Natural killer cell (primary cell): ENCODE results near the gene FAM168B. TPM values are rescaled to one million over a fixed set of nuclear protein-coding genes. Genes with fewer than 3 reads are reported as not detected.

Source experiments
- ATAC-seq, 3 donors: fragments of 150-1000 bp in 2 of 3; fragments of 200-7000 bp in 1 of 3; cut with Tn5 transposase; 1 replicate in 1 of 3; 2 replicates in 2 of 3; pipeline ENCODE4 v1.10.0; 2021; ENCODE audit warnings: mild to moderate bottlenecking in 2 of 3, moderate library complexity in 2 of 3
- DNase-seq, 2 donors: peaks; one replicate each; pipeline versions ENCODE4 v3.0.0 to v3.0.0-alpha.2; 2013 to 2021; ENCODE audit warnings: mixed read lengths in 1 of 2
- H3K27ac ChIP-seq: one replicate; pipeline ENCODE4 v1.5.1; 2013; ENCODE audit warnings: mild to moderate bottlenecking, low read length
- H3K27me3 ChIP-seq: one replicate; pipeline ENCODE4 v1.6.1; 2013; ENCODE audit warnings: low read length; ENCODE audit not compliant: control insufficient read depth, insufficient read depth
- H3K36me3 ChIP-seq: one replicate; pipeline ENCODE4 v1.6.1; 2013; ENCODE audit warnings: low read length; ENCODE audit not compliant: control insufficient read depth, insufficient read depth
- H3K4me1 ChIP-seq: one replicate; pipeline ENCODE4 v1.6.1; 2013; ENCODE audit warnings: low read length; ENCODE audit not compliant: control insufficient read depth, insufficient read depth
- H3K4me3 ChIP-seq: one replicate; pipeline ENCODE4 v1.5.1; 2013; ENCODE audit warnings: low read length
- H3K9me3 ChIP-seq: one replicate; pipeline ENCODE4 v1.6.1; 2013; ENCODE audit warnings: low read length; ENCODE audit not compliant: control insufficient read depth, insufficient read depth
- H3K27ac Mint-ChIP-seq, 2 donors: one replicate each; pipeline ENCODE4 v1.8.0; 2022; ENCODE audit warnings: mild to moderate bottlenecking in 2 of 2, mixed read lengths in 2 of 2, moderate library complexity in 1 of 2
- H3K27me3 Mint-ChIP-seq, 2 donors: one replicate each; pipeline ENCODE4 v1.8.0; 2022; ENCODE audit warnings: low read depth in 2 of 2, mixed read lengths in 2 of 2
- H3K36me3 Mint-ChIP-seq: one replicate; pipeline ENCODE4 v1.8.0; 2022; ENCODE audit warnings: mixed read lengths
- H3K4me1 Mint-ChIP-seq, 2 donors: one replicate each; pipeline ENCODE4 v1.8.0; 2022; ENCODE audit warnings: mixed read lengths in 2 of 2
- H3K4me3 Mint-ChIP-seq: one replicate; pipeline ENCODE4 v1.8.0; 2022; ENCODE audit warnings: mild to moderate bottlenecking, moderate library complexity, mixed read lengths
- H3K9me3 Mint-ChIP-seq, 2 donors: one replicate each; pipeline ENCODE4 v1.8.0; 2022; ENCODE audit warnings: mixed read lengths in 2 of 2
- CTCF ChIP-seq: fragments of 200-600 bp; IDR thresholded peaks from one replicate; pipeline ENCODE4 v1.8.0; 2022; ENCODE audit warnings: antibody characterized with exemption
- WGBS: methylation state at CpG from one replicate; pipeline ENCODE4 v1.1.7; 2013; ENCODE audit warnings: missing lambda C conversion rate; ENCODE audit not compliant: insufficient coverage; 5-methylcytosine and 5-hydroxymethylcytosine counted together
- intact Hi-C: fragments of 100-400 bp; cut with micrococcal nuclease; formaldehyde crosslinking; loops from one replicate; pipeline ENCODE4 v1.14.2; 2022
- total RNA-seq, 4 donors: library from RNA; stranded (reverse); fragments of 120-200 nt in 1 of 4; gene quantifications; one replicate each; pipeline versions ENCODE4 v1.2.3 to v1.2.4, GENCODE V29; 2013 to 2022

The FAM168B gene
- total RNA-seq, 3 donors from 2014 or later (not counting 1 experiment from before 2014, with no cell fraction given): 56.0 to 70.7 (median 65.3) TPM

- H3K4me3 ChIP-seq: peak overlapping the region; percentile 21
- ATAC-seq (peak in 1 of 3 donors; percentile 19), DNase-seq (peak in 1 of 2 donors; percentile 50)
- H3K27ac ChIP-seq: no peak overlapping the region
- intact Hi-C loops: no loop called here
- peaks cover 12% of the 10 kb centered on the region for H3K27me3 ChIP-seq
- Mint-ChIP-seq H3K4me1 (peaks cover 10 to 17% of the 10 kb centered on the region in 2 donors), H3K9me3 (no peaks in the 10 kb centered on the region), H3K27me3 (peaks cover 13 to 19% of the 10 kb centered on the region in 2 donors), H3K27ac (no peak overlapping the region), H3K4me3 (peak overlapping the region; percentile 68), H3K36me3 (no peaks in the 10 kb centered on the region)
- 68% methylated on average over 23 of the region's 23 CpGs for whole genome bisulfite sequencing
- no peaks in the 10 kb centered on the region for H3K9me3 ChIP-seq
- TF ChIP-seq CTCF: no peak
- peaks cover 29% of the 10 kb centered on the region for H3K4me1 ChIP-seq
- no peaks in the 10 kb centered on the region for H3K36me3 ChIP-seq
Measured at GRCh38 chr2:131040661-131041401, 52.4 kb downstream of the FAM168B start.

- Mint-ChIP-seq H3K4me1 (peaks cover 10 to 17% of the 10 kb centered on the region in 2 donors), H3K36me3 (no peaks in the 10 kb centered on the region), H3K4me3 (peak overlapping the region; percentile 61), H3K27ac (no peak overlapping the region), H3K9me3 (no peaks in the 10 kb centered on the region), H3K27me3 (peaks cover 13 to 19% of the 10 kb centered on the region in 2 donors)
- Histone ChIP-seq H3K4me1 (peaks cover 29% of the 10 kb centered on the region), H3K27ac (no peak overlapping the region), H3K27me3 (peaks cover 14% of the 10 kb centered on the region), H3K36me3 (no peaks in the 10 kb centered on the region), H3K4me3 (peak overlapping the region; percentile 21), H3K9me3 (no peaks in the 10 kb centered on the region)
- intact Hi-C loops: no loop called here
- ATAC-seq (peak; percentile 5 to 70 (median 40)), DNase-seq (peak in 1 of 2 donors; percentile 61)
- no peak for TF ChIP-seq CTCF
- whole genome bisulfite sequencing: 15% methylated on average over 75 of the region's 75 CpGs
Measured at GRCh38 chr2:131039908-131040660, 53.2 kb downstream of the FAM168B start.

GRCh38 chr2:131039535-131039907 lies 53.7 kb downstream of the FAM168B start:
- H3K27me3 ChIP-seq: peaks cover 14% of the 10 kb centered on the region

More at GRCh38 chr2:131039535-131039907, 53.7 kb downstream of the FAM168B start:
- Histone ChIP-seq H3K36me3 (no peaks in the 10 kb centered on the region), H3K4me1 (peaks cover 29% of the 10 kb centered on the region), H3K4me3 (no peak overlapping the region), H3K9me3 (no peaks in the 10 kb centered on the region), H3K27ac (no peak overlapping the region)
- 62% methylated on average over 23 of the region's 23 CpGs for WGBS
- Mint-ChIP-seq H3K4me1 (peaks cover 10 to 17% of the 10 kb centered on the region in 2 donors), H3K36me3 (no peaks in the 10 kb centered on the region), H3K27me3 (peaks cover 13 to 19% of the 10 kb centered on the region in 2 donors), H3K27ac (no peak overlapping the region), H3K4me3 (peak overlapping the region; percentile 29), H3K9me3 (no peaks in the 10 kb centered on the region)
- ATAC-seq (no peak), DNase-seq (no peak)
- TF ChIP-seq CTCF: no peak
- intact Hi-C loops: no loop called here
